K562 (cell line): ENCODE results near the gene GJD4. TPM values are rescaled to one million over a fixed set of nuclear protein-coding genes. Genes with fewer than 3 reads are reported as not detected.

ENCODE experiments used
- ATAC-seq: fragments of 200-7000 bp; cut with Tn5 transposase; 3 replicates; pipeline ENCODE4 v1.9.1; 2020; ENCODE audit warnings: moderate library complexity
- BruUV-seq: library from RNA; stranded (reverse); fragments of 400-500 nt; replicated peaks from 2 replicates; lab custom pipeline; 2021; lab: Mats Ljungman, UMichigan
- CTCF ChIA-PET: fragments of 300-600 bp; formaldehyde crosslinking; extraction: SDS; loops from one replicate; lab custom pipeline; 2021; ENCODE audit warnings: low intra/inter-chr PET ratio; lab: Yijun Ruan, JAX
- POLR2A ChIA-PET: fragments of 300-600, 350-650 bp; sonication (Branson Sonifier 250); formaldehyde crosslinking; extraction: SDS; loops from one replicate; lab custom pipeline; 2021; ENCODE audit warnings: antibody characterized with exemption, inconsistent platforms; lab: Yijun Ruan, JAX
- DNase-seq, 4 experiments: peaks; one replicate each; pipeline versions ENCODE4 v3.0.0 to v3.0.0-alpha.2; 2011 to 2018; ENCODE audit warnings: low spot score in 3 of 4, mixed read lengths in 3 of 4; ENCODE audit errors: extremely low read depth in 1 of 4
- FAIRE-seq: peaks from 2 replicates; lab custom pipeline; 2011; peaks lifted over from hg19 to GRCh38; lab: Jason Lieb, UNC
- H2AFZ ChIP-seq: 2 replicates; pipeline ENCODE4 v1.6.0; 2011; ENCODE audit warnings: low read depth, low read length, control low read depth, inconsistent platforms
- H3K27ac ChIP-seq: fragments of 200-600 bp; 3 replicates; pipeline ENCODE4 v1.8.0; 2011; ENCODE audit warnings: low read depth, mild to moderate bottlenecking, control low read depth, inconsistent platforms, low read length, moderate library complexity, mixed read lengths; ENCODE audit errors: extremely low read depth
- H3K27me3 ChIP-seq, 2 experiments: fragments of 300-600 bp in 1 of 2; 2 replicates in 1 of 2; 3 replicates in 1 of 2; pipeline versions ENCODE4 v1.6.0 to v1.8.0; 2011; ENCODE audit warnings: inconsistent platforms in 2 of 2, low read length in 2 of 2, mild to moderate bottlenecking in 1 of 2, mixed read lengths in 1 of 2, moderate library complexity in 1 of 2; ENCODE audit not compliant: control insufficient read depth in 2 of 2, insufficient read depth in 2 of 2
- H3K36me3 ChIP-seq: fragments of 300-600 bp; 3 replicates; pipeline ENCODE4 v1.8.0; 2011; ENCODE audit warnings: mild to moderate bottlenecking, low read length, inconsistent platforms; ENCODE audit not compliant: control insufficient read depth, insufficient read depth
- H3K4me1 ChIP-seq, 2 experiments: fragments of 200-600 bp in 1 of 2; replicated peaks in 1 of 2; 2 replicates in 1 of 2; 3 replicates in 1 of 2; pipeline versions ENCODE4 v1.5.1 to v1.8.0; 2011; ENCODE audit warnings: inconsistent platforms in 2 of 2, low read length in 2 of 2, mild to moderate bottlenecking in 1 of 2, mixed read lengths in 1 of 2, moderate library complexity in 1 of 2; ENCODE audit not compliant: control insufficient read depth in 2 of 2, insufficient read depth in 2 of 2
- H3K4me2 ChIP-seq: 2 replicates; pipeline ENCODE4 v1.6.1; 2011; ENCODE audit warnings: low read length, control low read depth, inconsistent platforms, mixed read lengths; ENCODE audit not compliant: insufficient read depth
- H3K4me3 ChIP-seq: fragments of 200-600 bp; sonication (generic), shearing (Covaris generic); 2 replicates; pipeline ENCODE4 v1.5.1; 2016; ENCODE audit warnings: control low read depth, inconsistent platforms
- H3K79me2 ChIP-seq: fragments of 200-600 bp; 3 replicates; pipeline ENCODE4 v1.8.0; 2011; ENCODE audit warnings: low read length, inconsistent platforms; ENCODE audit not compliant: control insufficient read depth, insufficient read depth
- H3K9ac ChIP-seq, 2 experiments: 2 replicates each; pipeline versions ENCODE4 v1.6.0 to v1.6.1; 2011; ENCODE audit warnings: low read depth in 2 of 2, low read length in 2 of 2, control low read depth in 1 of 2, inconsistent platforms in 1 of 2, mild to moderate bottlenecking in 1 of 2, mixed read lengths in 1 of 2; ENCODE audit not compliant: insufficient read depth in 1 of 2
- H3K9me1 ChIP-seq: one replicate; pipeline ENCODE4 v1.6.0; 2011; ENCODE audit warnings: inconsistent platforms, mild to moderate bottlenecking, low read length, moderate library complexity; ENCODE audit not compliant: control insufficient read depth, insufficient read depth
- H3K9me3 ChIP-seq: replicated peaks from 2 replicates; pipeline ENCODE4 v1.5.1; 2011; ENCODE audit warnings: low read depth, low read length, inconsistent platforms; ENCODE audit not compliant: control insufficient read depth, insufficient read depth
- H4K20me1 ChIP-seq: replicated peaks from 2 replicates; pipeline ENCODE4 v1.6.1; 2011; ENCODE audit warnings: low read length, inconsistent platforms, mixed read lengths; ENCODE audit not compliant: control insufficient read depth, insufficient read depth
- CCNT2 ChIP-seq: IDR thresholded peaks from 2 replicates; pipeline ENCODE4 v1.6.1; 2011; ENCODE audit warnings: borderline replicate concordance, low read depth, mild to moderate bottlenecking, moderate library complexity, mixed read lengths, low read length; ENCODE audit not compliant: insufficient read length; ENCODE audit errors: extremely low read depth
- EHMT2 ChIP-seq: fragments of 450-650 bp; IDR thresholded peaks from 2 replicates; pipeline ENCODE4 v1.6.1; 2018; ENCODE audit warnings: antibody characterized with exemption
- ETS1 ChIP-seq: conservative IDR thresholded peaks from 2 replicates; pipeline ENCODE4 v1.6.1; 2011; ENCODE audit warnings: low read depth, mild to moderate bottlenecking, low read length; ENCODE audit not compliant: control insufficient read depth
- NR1H2 ChIP-seq: sonication (generic); formaldehyde crosslinking; IDR thresholded peaks from 2 replicates; pipeline ENCODE4 v1.4.0; 2020; ENCODE audit warnings: mild to moderate bottlenecking, missing genetic modification reagents
- PPARD ChIP-seq: fragments of 250-450 bp; sonication (Bioruptor Pico); IDR thresholded peaks from 2 replicates; pipeline ENCODE4 v1.8.0; 2022; ENCODE audit warnings: inconsistent platforms, mild to moderate bottlenecking, moderate library complexity
- WGBS: fragments of 100-300 bp; shearing (Covaris generic); methylation state at CpG from one replicate; pipeline ENCODE4 v1.1.6; 2016; ENCODE audit warnings: low coverage, mixed read lengths; ENCODE audit not compliant: insufficient coverage; ENCODE audit errors: missing lambda C conversion rate; 5-methylcytosine and 5-hydroxymethylcytosine counted together
- in situ Hi-C: fragments of 300-500 bp; cut with MboI; formaldehyde crosslinking; loops from 4 replicates; pipeline ENCODE4 v1.15.0; 2018; ENCODE audit warnings: inconsistent platforms, mixed read lengths
- intact Hi-C: fragments of 100-400 bp; cut with micrococcal nuclease; formaldehyde crosslinking; loops from 2 replicates; pipeline ENCODE4 v1.14.2; 2022
- polyA plus RNA-seq, 8 experiments: library from polyadenylated mRNA; depleted of rRNA in 4 of 8; stranded (reverse) in 5 of 8; unstranded in 3 of 8; fragments of >200 nt; fragmentation: Nextera tagmentation in 2 of 8; fragmentation: Illumina TruSeq in 1 of 8; extraction: Ambion mirVana in 2 of 8; extraction: Trizol in 1 of 8; gene quantifications; 2 replicates each; pipeline versions ENCODE4 v1.2.1 to v1.2.3, GENCODE V29; 2011 to 2014; ENCODE audit warnings: inconsistent platforms in 1 of 8, missing spikeins in 1 of 8
- total RNA-seq, 7 experiments: library from RNA; depleted of rRNA in 6 of 7; stranded (reverse); fragments of >200 nt in 6 of 7; fragmentation: Illumina TruSeq in 2 of 7; extraction: Trizol in 2 of 7; gene quantifications; 2 replicates each; pipeline versions ENCODE4 v1.2.1 to v1.2.3, GENCODE V29; 2011 to 2021; ENCODE audit warnings: low replicate concordance in 1 of 7
- TF ChIP-seq, protein P1 (sequence below), 2 experiments: fragments of 450-650 bp in 1 of 2; sonication (generic) in 1 of 2; formaldehyde crosslinking; conservative IDR thresholded peaks; 2 replicates each; pipeline versions ENCODE4 v1.4.0 to v1.8.1; 2020 to 2022; ENCODE audit warnings: mild to moderate bottlenecking in 1 of 2, missing genetic modification reagents in 1 of 2

GJD4 gene
- total and polyA plus RNA-seq, 9 of the 15 experiments (the other 6 are each of a cell fraction or from before 2014, with no cell fraction given), result not detected

DNA sequence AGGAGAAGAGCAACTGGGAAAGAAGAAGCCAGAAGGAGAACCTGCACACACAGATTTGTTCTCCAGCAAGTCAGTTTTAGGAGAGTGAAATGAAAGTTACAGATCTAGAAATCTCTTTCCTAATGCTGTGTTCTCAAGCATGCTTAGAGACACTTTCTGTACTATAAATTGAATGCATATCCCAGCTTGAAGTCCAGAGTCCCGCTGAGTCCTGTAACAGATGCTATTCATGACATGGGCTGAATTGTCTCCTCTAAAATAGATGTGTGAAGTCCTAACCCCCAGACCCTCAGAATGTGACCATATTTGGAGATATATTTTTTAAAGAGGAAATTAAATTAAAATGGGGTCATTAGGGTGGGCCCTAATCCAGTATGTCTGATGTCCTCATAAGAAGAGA is 46.9 kb upstream of the GJD4 start:
- ChIA-PET POLR2A (no interaction called here), CTCF (no interaction called here)
- WGBS, result 100% methylated on average over 1 of the region's 1 CpG
- no peaks in the 10 kb centered on the region for H3K9me1 ChIP-seq
- H3K4me3 ChIP-seq, result no peak overlapping the region
- peaks cover 34% of the 10 kb centered on the region for H3K36me3 ChIP-seq
- no peaks in the 10 kb centered on the region for H3K27me3 ChIP-seq
- no TSS peak for BruUV-seq
- ATAC-seq (no peak), FAIRE-seq (no peak), DNase-seq (no peak)
- H3K4me1 ChIP-seq, result peaks cover 0 to 2% of the 10 kb centered on the region in 2 experiments; a peak in 1 of 5 replicates
- H3K27ac ChIP-seq, result no peak overlapping the region
- H4K20me1 ChIP-seq, result no peaks in the 10 kb centered on the region
- no peaks in the 10 kb centered on the region for H3K9me3 ChIP-seq
- no peak overlapping the region for H2AFZ ChIP-seq
- no peak overlapping the region for H3K4me2 ChIP-seq
- TF ChIP-seq, protein P1, sequence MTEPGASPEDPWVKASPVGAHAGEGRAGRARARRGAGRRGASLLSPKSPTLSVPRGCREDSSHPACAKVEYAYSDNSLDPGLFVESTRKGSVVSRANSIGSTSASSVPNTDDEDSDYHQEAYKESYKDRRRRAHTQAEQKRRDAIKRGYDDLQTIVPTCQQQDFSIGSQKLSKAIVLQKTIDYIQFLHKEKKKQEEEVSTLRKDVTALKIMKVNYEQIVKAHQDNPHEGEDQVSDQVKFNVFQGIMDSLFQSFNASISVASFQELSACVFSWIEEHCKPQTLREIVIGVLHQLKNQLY (CRISPR knock-in tag; conservative IDR thresholded peaks at IDR 0.05), result no peak
- no peak for TF ChIP-seq CCNT2
- no peak for TF ChIP-seq PPARD (CRISPR knock-in tag)
- TF ChIP-seq ETS1, result no peak
- no peak for TF ChIP-seq NR1H2 (CRISPR knock-in tag)
- TF ChIP-seq EHMT2, result no peak
- in situ Hi-C loops, result loop anchor here (25.0 kb wide), 1 partner anchor 321 kb away; no protein-coding TSS in a partner anchor
- peaks cover 2% of the 10 kb centered on the region; the same call in 2 of the 3 replicates for H3K79me2 ChIP-seq
- no peak overlapping the region for H3K9ac ChIP-seq
- intact Hi-C loops, result no loop called here
